Measurements from ENCODE around the gene ARHGAP28.

DNA sequence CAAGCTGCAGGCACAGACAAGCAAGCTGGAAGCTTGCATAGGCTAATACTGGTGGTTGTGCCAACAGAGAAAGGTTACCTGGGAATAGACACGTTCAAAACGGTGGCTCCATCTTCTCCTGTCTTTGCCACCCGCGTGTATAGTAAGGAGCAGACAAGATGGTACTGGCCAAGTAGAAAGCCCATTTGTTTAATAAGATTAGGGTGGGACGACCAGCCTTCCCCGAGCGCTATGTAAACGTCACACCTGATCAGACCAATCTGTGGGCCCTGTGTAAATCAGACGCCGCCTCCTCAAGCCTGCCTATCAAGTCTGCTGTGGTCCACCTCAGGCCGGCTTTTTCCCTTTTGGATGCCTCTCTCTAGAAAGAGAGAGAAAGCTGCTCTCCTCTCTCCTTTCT is 198.8 kb downstream of the ARHGAP28 start:
- TF ChIP-seq, protein P1, sequence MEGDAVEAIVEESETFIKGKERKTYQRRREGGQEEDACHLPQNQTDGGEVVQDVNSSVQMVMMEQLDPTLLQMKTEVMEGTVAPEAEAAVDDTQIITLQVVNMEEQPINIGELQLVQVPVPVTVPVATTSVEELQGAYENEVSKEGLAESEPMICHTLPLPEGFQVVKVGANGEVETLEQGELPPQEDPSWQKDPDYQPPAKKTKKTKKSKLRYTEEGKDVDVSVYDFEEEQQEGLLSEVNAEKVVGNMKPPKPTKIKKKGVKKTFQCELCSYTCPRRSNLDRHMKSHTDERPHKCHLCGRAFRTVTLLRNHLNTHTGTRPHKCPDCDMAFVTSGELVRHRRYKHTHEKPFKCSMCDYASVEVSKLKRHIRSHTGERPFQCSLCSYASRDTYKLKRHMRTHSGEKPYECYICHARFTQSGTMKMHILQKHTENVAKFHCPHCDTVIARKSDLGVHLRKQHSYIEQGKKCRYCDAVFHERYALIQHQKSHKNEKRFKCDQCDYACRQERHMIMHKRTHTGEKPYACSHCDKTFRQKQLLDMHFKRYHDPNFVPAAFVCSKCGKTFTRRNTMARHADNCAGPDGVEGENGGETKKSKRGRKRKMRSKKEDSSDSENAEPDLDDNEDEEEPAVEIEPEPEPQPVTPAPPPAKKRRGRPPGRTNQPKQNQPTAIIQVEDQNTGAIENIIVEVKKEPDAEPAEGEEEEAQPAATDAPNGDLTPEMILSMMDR (IDR thresholded peaks at IDR 0.05), result no peak
- no peak for TF ChIP-seq POLR2A (IDR thresholded peaks at IDR 0.05)

All from body of pancreas (tissue), 4 donors.